ENCODE measurements around the gene SLC30A9. TPM values are rescaled to one million over a fixed set of nuclear protein-coding genes. Genes with fewer than 3 reads are reported as not detected.

SLC30A9 gene
- polyA plus RNA-seq, 2 of the 4 experiments (the other 2 are of a cell fraction) = 28.7 to 57.6 TPM

DNA sequence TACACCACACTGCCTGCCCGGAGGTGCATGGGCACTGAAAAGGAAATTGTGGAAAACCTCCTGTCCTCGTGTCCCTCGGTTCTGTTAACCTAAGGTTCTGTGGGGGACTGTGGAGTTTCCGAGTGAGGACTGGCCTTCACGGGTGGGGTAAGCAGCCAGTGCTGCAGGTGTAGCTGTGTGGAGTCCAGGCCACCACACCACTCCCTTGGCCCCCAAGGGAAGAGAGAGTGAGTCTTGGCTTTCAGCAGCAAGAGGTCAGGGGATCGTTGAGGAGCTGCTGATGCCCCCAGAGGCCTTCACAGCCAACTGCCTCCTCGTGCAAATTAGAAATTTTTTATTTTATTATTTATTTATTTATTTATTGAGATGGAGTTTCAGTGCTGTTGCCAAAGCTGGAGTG lies 141.8 kb downstream of the SLC30A9 start:
- 39% methylated on average over 7 of the region's 7 CpGs for WGBS (ENCODE audit: missing lambda C conversion rate)
- no peak for TF ChIP-seq JUNB (IDR thresholded peaks at IDR 0.05)
- TF ChIP-seq, protein P1, sequence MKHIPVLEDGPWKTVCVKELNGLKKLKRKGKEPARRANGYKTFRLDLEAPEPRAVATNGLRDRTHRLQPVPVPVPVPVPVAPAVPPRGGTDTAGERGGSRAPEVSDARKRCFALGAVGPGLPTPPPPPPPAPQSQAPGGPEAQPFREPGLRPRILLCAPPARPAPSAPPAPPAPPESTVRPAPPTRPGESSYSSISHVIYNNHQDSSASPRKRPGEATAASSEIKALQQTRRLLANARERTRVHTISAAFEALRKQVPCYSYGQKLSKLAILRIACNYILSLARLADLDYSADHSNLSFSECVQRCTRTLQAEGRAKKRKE (CRISPR knock-in tag; IDR thresholded peaks at IDR 0.05; ENCODE audit: low read depth) = no peak
- TF ChIP-seq CEBPB (IDR thresholded peaks at IDR 0.05) = no peak
- no peak for TF ChIP-seq ESRRA (IDR thresholded peaks at IDR 0.05; ENCODE audit: borderline replicate concordance, low read length)
- TF ChIP-seq TFCP2L1 (CRISPR knock-in tag; IDR thresholded peaks at IDR 0.05) = no peak
- no peak for TF ChIP-seq RCOR1 (IDR thresholded peaks at IDR 0.05; ENCODE audit: low read depth, low read length)
- TF ChIP-seq TP53 (CRISPR knock-in tag; IDR thresholded peaks at IDR 0.05) = no peak
- no peak for TF ChIP-seq RAD21 (conservative IDR thresholded peaks at IDR 0.05 in 1 of 2, IDR thresholded peaks at IDR 0.05 in 1 of 2)
- TF ChIP-seq, protein P2, sequence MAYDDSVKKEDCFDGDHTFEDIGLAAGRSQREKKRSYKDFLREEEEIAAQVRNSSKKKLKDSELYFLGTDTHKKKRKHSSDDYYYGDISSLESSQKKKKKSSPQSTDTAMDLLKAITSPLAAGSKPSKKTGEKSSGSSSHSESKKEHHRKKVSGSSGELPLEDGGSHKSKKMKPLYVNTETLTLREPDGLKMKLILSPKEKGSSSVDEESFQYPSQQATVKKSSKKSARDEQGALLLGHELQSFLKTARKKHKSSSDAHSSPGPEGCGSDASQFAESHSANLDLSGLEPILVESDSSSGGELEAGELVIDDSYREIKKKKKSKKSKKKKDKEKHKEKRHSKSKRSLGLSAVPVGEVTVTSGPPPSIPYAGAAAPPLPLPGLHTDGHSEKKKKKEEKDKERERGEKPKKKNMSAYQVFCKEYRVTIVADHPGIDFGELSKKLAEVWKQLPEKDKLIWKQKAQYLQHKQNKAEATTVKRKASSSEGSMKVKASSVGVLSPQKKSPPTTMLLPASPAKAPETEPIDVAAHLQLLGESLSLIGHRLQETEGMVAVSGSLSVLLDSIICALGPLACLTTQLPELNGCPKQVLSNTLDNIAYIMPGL (CRISPR knock-in tag; IDR thresholded peaks at IDR 0.05; ENCODE audit: borderline replicate concordance) = no peak
- no peak for TF ChIP-seq BHLHE40 (IDR thresholded peaks at IDR 0.05; ENCODE audit: low read depth, low read length)
- TF ChIP-seq, protein P3, sequence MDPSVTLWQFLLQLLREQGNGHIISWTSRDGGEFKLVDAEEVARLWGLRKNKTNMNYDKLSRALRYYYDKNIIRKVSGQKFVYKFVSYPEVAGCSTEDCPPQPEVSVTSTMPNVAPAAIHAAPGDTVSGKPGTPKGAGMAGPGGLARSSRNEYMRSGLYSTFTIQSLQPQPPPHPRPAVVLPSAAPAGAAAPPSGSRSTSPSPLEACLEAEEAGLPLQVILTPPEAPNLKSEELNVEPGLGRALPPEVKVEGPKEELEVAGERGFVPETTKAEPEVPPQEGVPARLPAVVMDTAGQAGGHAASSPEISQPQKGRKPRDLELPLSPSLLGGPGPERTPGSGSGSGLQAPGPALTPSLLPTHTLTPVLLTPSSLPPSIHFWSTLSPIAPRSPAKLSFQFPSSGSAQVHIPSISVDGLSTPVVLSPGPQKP (IDR thresholded peaks at IDR 0.05; ENCODE audit: low read depth, low read length) = no peak
- no peak for TF ChIP-seq NFE2L2 (conservative IDR thresholded peaks at IDR 0.05; ENCODE audit: low read length)
- TF ChIP-seq HOXB13 (CRISPR knock-in tag; IDR thresholded peaks at IDR 0.05; ENCODE audit: low read depth) = no peak
- TF ChIP-seq, protein P4, sequence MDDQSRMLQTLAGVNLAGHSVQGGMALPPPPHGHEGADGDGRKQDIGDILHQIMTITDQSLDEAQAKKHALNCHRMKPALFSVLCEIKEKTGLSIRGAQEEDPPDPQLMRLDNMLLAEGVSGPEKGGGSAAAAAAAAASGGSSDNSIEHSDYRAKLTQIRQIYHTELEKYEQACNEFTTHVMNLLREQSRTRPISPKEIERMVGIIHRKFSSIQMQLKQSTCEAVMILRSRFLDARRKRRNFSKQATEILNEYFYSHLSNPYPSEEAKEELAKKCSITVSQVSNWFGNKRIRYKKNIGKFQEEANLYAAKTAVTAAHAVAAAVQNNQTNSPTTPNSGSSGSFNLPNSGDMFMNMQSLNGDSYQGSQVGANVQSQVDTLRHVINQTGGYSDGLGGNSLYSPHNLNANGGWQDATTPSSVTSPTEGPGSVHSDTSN (IDR thresholded peaks at IDR 0.05) = no peak
- TF ChIP-seq, protein P5, sequence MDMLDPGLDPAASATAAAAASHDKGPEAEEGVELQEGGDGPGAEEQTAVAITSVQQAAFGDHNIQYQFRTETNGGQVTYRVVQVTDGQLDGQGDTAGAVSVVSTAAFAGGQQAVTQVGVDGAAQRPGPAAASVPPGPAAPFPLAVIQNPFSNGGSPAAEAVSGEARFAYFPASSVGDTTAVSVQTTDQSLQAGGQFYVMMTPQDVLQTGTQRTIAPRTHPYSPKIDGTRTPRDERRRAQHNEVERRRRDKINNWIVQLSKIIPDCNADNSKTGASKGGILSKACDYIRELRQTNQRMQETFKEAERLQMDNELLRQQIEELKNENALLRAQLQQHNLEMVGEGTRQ (IDR thresholded peaks at IDR 0.05) = no peak
- no peak for TF ChIP-seq HDAC2 (IDR thresholded peaks at IDR 0.05)
- TF ChIP-seq FOSB (CRISPR knock-in tag; IDR thresholded peaks at IDR 0.05) = no peak
- no peak for TF ChIP-seq NPAS2 (CRISPR knock-in tag; IDR thresholded peaks at IDR 0.05; ENCODE audit: borderline replicate concordance)
- TF ChIP-seq CHD4 (IDR thresholded peaks at IDR 0.05; ENCODE audit: borderline replicate concordance) = no peak
- TF ChIP-seq, protein P6, sequence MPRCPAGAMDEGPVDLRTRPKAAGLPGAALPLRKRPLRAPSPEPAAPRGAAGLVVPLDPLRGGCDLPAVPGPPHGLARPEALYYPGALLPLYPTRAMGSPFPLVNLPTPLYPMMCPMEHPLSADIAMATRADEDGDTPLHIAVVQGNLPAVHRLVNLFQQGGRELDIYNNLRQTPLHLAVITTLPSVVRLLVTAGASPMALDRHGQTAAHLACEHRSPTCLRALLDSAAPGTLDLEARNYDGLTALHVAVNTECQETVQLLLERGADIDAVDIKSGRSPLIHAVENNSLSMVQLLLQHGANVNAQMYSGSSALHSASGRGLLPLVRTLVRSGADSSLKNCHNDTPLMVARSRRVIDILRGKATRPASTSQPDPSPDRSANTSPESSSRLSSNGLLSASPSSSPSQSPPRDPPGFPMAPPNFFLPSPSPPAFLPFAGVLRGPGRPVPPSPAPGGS (IDR thresholded peaks at IDR 0.05) = no peak
- CTCF ChIA-PET = no interaction called here

DNA sequence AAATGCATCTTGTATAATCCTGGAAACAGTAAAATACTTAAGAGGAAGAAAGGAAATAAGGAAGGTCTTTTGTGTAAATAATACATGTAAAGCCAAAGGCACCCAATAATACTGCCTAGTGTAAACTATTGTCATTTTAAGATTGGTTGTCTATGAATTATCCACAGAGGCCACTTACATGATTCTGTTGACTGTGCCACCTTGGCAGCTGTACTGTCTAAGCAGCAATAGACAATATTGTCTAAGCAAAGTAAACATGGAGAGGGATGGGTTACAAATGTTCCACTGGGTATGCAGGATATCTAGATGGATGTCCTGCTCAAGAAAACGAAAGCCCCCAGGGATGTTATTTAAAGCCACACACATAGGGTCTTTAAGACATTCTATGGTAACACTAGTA lies 142.7 kb downstream of the SLC30A9 start:
- Histone ChIP-seq H3K9me3 (no peaks in the 10 kb centered on the region), H3K4me1 (no peaks in the 10 kb centered on the region), H3K4me2 (no peak overlapping the region), H3K4me3 (no peak overlapping the region), H3K27ac (no peak overlapping the region)
- no peak for DNase-seq (ENCODE audit: low read depth in 1 of 2, low spot score in 1 of 2)
- CTCF ChIA-PET = no interaction called here
- TF ChIP-seq HEYL (CRISPR knock-in tag; IDR thresholded peaks at IDR 0.05) = no peak
- TF ChIP-seq, protein P6 (IDR thresholded peaks at IDR 0.05) = no peak
- TF ChIP-seq RAD21 (conservative IDR thresholded peaks at IDR 0.05 in 1 of 2, IDR thresholded peaks at IDR 0.05 in 1 of 2) = no peak
- TF ChIP-seq RCOR1 (IDR thresholded peaks at IDR 0.05; ENCODE audit: low read depth, low read length) = no peak
- no peak for TF ChIP-seq KDM1A (IDR thresholded peaks at IDR 0.05; ENCODE audit: low read depth)
- TF ChIP-seq HDAC2 (IDR thresholded peaks at IDR 0.05) = no peak
- no peak for TF ChIP-seq EHMT2 (IDR thresholded peaks at IDR 0.05; ENCODE audit: low read depth)
- no peak for TF ChIP-seq NFE2L2 (conservative IDR thresholded peaks at IDR 0.05; ENCODE audit: low read length)
- TF ChIP-seq ZFP36 (IDR thresholded peaks at IDR 0.05; ENCODE audit: borderline replicate concordance, partially characterized antibody) = no peak
- TF ChIP-seq RNF2 (IDR thresholded peaks at IDR 0.05; ENCODE audit: borderline replicate concordance, low read depth) = no peak
- ATAC-seq = no peak
- POLR2A ChIA-PET = no interaction called here
- no peak for FAIRE-seq
- 0% methylated on average over 1 of the region's 1 CpG for WGBS (ENCODE audit: missing lambda C conversion rate)

More for the DNA sequence above, 141.8 kb downstream of the SLC30A9 start:
- H3K9me3 ChIP-seq = no peaks in the 10 kb centered on the region
- ATAC-seq (no peak), FAIRE-seq (no peak), DNase-seq (ENCODE audit: low read depth in 1 of 2, low spot score in 1 of 2) (no peak)
- H3K4me3 ChIP-seq = no peak overlapping the region
- no peaks in the 10 kb centered on the region for H3K4me1 ChIP-seq
- H3K4me2 ChIP-seq = no peak overlapping the region
- POLR2A ChIA-PET = no interaction called here
- no peak overlapping the region for H3K27ac ChIP-seq
